ENCODE data around the gene TSFM. TPM values are rescaled to one million over a fixed set of nuclear protein-coding genes. Genes with fewer than 3 reads are reported as not detected.
A peak's percentile ranks its signal among the peaks of the same experiment; 100 is the strongest.
"Not testable (repeated sequence)": the region's sequence is repeated elsewhere in the genome, so short reads cannot be mapped to it uniquely, and the experiment has no call there.

TSFM gene
- total RNA-seq, 6 donors from 2014 or later, result 5.0 to 34.0 (median 22.8) TPM

GRCh38 chr12:57816001-57816854 lies 33.6 kb downstream of the TSFM start:
- no peak overlapping the region for H3K4me3 ChIP-seq
- H3K4me1 ChIP-seq, result peaks cover 43 to 58% (median 55%) of the 10 kb centered on the region in 4 donors
- H3K27ac ChIP-seq, result peak overlapping the region in 3 of 4 donors; percentile 60 to 88 (median 67)
- TF ChIP-seq POLR2AphosphoS5 (IDR thresholded peaks at IDR 0.05) (no peak), POLR2A (IDR thresholded peaks at IDR 0.05) (no peak), EP300 (IDR thresholded peaks at IDR 0.05) (peak in 1 of 4 donors; percentile 13), CTCF (IDR thresholded peaks at IDR 0.05) (no peak)
- no peak for DNase-seq
- H3K27me3 ChIP-seq, result no peaks in the 10 kb centered on the region
- 47 to 52% methylated on average over 3 of the region's 3 CpGs for WGBS, 2 donors
- ATAC-seq (ENCODE audit: low FRiP score in 2 of 2), result no peak
- no peaks in the 10 kb centered on the region for H3K9me3 ChIP-seq
- peaks cover 2 to 50% (median 31%) of the 10 kb centered on the region in 4 donors for H3K36me3 ChIP-seq

- peak; percentile 21 to 69 for TF ChIP-seq POLR2AphosphoS5 (IDR thresholded peaks at IDR 0.05)
- no peak for TF ChIP-seq POLR2A (IDR thresholded peaks at IDR 0.05)
- TF ChIP-seq EP300 (IDR thresholded peaks at IDR 0.05), result no peak
- DNase-seq (peak in 1 of 2 donors; percentile 68), ATAC-seq (ENCODE audit: low FRiP score in 2 of 2) (peak; percentile 47 to 86)
- Histone ChIP-seq H3K27ac (peak overlapping the region; percentile 59 to 88 (median 72)), H3K4me1 (peaks cover 49 to 64% (median 59%) of the 10 kb centered on the region in 4 donors), H3K27me3 (no peaks in the 10 kb centered on the region), H3K9me3 (no peaks in the 10 kb centered on the region), H3K36me3 (peaks cover 8 to 50% (median 31%) of the 10 kb centered on the region in 4 donors), H3K4me3 (no peak overlapping the region)
- 17 to 30% methylated on average over 5 of the region's 5 CpGs for WGBS, 2 donors
Measured at GRCh38 chr12:57816855-57817151, 34.2 kb downstream of the TSFM start.

GRCh38 chr12:57817261-57817989 lies 34.8 kb downstream of the TSFM start:
- WGBS, 2 donors, result 66 to 73% methylated on average over 6 to 8 of the region's 8 CpGs
- peaks cover 12 to 50% (median 33%) of the 10 kb centered on the region in 4 donors for H3K36me3 ChIP-seq

GRCh38 chr12:57817990-57818331 lies 35.4 kb downstream of the TSFM start:
- not testable (repeated sequence) for H3K9me3 ChIP-seq; H3K4me3 ChIP-seq; DNase-seq; H3K27me3 ChIP-seq; ATAC-seq (ENCODE audit: low FRiP score in 2 of 2)
- Histone ChIP-seq H3K4me1 (peaks cover 55 to 75% (median 65%) of the 10 kb centered on the region in 4 donors), H3K27ac (peak overlapping the region; percentile 59 to 88 (median 72)), H3K36me3 (peaks cover 14 to 50% (median 35%) of the 10 kb centered on the region in 4 donors)
- 75 to 88% methylated on average over 3 of the region's 3 CpGs for WGBS, 2 donors

More at GRCh38 chr12:57817261-57817989, 34.8 kb downstream of the TSFM start:
- TF ChIP-seq POLR2A (IDR thresholded peaks at IDR 0.05) (no peak), EP300 (IDR thresholded peaks at IDR 0.05) (no peak), CTCF (IDR thresholded peaks at IDR 0.05) (no peak), POLR2AphosphoS5 (IDR thresholded peaks at IDR 0.05) (no peak)
- Histone ChIP-seq H3K4me3 (no peak overlapping the region), H3K9me3 (no peaks in the 10 kb centered on the region), H3K27ac (peak overlapping the region; percentile 59 to 88 (median 72)), H3K4me1 (peaks cover 50 to 70% (median 61%) of the 10 kb centered on the region in 4 donors), H3K27me3 (no peaks in the 10 kb centered on the region)
- DNase-seq (no peak), ATAC-seq (ENCODE audit: low FRiP score in 2 of 2) (no peak)

- not testable (repeated sequence) for ATAC-seq (ENCODE audit: low FRiP score in 2 of 2); DNase-seq; H3K9me3 ChIP-seq; H3K27me3 ChIP-seq; H3K4me3 ChIP-seq
- H3K27ac ChIP-seq, result peak overlapping the region in 2 of 4 donors; percentile 84 to 88
- 75 to 77% methylated on average over 8 of the region's 8 CpGs for WGBS, 2 donors
- H3K4me1 ChIP-seq, result peaks cover 58 to 88% (median 69%) of the 10 kb centered on the region in 4 donors
- H3K36me3 ChIP-seq, result peaks cover 36 to 69% (median 56%) of the 10 kb centered on the region in 4 donors
Measured at GRCh38 chr12:57820119-57820518, 37.5 kb downstream of the TSFM start.

- Histone ChIP-seq H3K4me1 (peaks cover 49 to 80% (median 63%) of the 10 kb centered on the region in 4 donors), H3K27ac (peak overlapping the region in 3 of 4 donors; percentile 55 to 88 (median 84)), H3K36me3 (peaks cover 45 to 78% (median 65%) of the 10 kb centered on the region in 4 donors)
- ATAC-seq (ENCODE audit: low FRiP score in 2 of 2); H3K4me3 ChIP-seq; DNase-seq; H3K9me3 ChIP-seq; H3K27me3 ChIP-seq: not testable (repeated sequence)
- 73 to 82% methylated on average over 3 to 5 of the region's 5 CpGs for WGBS, 2 donors
Measured at GRCh38 chr12:57821015-57821414, 38.4 kb downstream of the TSFM start.
